Stimulated activated CD4-positive, alpha-beta T cell treated with anti-CD3 and anti-CD28 coated beads, Interleukin-4, amount 100 ng/mL, for 1 hour (primary cell): ENCODE data around the gene SRP68.

Experiments
- DNase-seq: peaks from one replicate; pipeline ENCODE4 v3.0.0-alpha.2; 2020

The SRP68 gene

DNA sequence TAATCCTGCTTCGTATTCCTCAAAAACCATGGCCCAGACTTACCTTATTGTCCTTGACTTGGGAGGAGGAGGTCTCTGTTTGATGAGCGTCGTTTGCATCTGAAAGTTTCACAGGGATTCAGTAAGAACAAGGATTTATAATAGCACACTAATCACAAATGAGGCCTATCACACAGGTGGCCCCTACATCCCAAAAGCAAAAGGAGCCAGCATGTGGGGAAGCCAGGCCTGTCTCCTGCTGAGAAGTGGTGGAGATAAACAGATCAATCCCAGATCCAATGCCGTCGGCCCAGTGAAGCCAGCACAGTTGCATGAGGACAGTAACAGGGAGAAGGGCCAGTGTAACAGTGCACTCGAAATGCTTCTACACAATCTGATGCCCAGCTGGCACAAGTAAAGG is 31.9 kb downstream of the SRP68 start:
- no peak for DNase-seq

DNA sequence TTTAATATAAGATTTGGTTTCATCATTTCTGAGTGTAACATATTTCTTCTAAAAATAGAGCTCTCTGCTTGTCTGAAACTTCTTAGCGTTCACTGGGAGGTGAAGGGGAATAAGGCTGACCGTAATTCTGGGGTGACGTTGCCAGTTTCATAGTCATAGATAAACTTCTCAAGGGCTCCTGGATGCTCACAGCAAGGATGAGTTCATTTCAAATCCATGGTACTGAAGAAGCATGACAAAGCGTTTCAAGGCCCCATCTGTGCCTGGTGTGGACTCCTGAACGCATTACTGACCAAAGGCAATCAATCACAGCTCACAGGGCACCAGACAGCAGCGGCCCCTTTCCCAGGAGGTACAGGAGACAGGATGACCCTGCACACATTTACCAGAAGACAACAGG is 33.2 kb downstream of the SRP68 start:
- no peak for DNase-seq

DNA sequence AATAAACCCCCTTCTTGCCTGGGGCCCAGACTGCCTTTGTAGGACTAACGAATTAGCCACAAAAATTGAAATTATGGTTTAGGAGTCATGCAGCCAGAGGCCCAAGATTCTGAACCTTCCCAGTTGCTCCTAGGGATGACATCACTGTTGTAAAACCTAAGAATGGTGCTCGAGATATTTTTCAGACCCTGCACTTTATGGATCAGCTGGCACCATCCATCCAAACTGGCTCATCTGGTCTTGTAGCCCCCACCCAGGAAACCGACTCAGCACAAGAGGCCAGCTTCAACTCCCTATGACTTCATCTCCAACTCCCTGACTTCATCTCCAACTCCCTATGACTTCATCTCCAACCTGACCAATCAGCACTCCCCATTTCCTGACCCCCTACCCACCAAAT is 34.3 kb downstream of the SRP68 start:
- DNase-seq, result no peak

DNA sequence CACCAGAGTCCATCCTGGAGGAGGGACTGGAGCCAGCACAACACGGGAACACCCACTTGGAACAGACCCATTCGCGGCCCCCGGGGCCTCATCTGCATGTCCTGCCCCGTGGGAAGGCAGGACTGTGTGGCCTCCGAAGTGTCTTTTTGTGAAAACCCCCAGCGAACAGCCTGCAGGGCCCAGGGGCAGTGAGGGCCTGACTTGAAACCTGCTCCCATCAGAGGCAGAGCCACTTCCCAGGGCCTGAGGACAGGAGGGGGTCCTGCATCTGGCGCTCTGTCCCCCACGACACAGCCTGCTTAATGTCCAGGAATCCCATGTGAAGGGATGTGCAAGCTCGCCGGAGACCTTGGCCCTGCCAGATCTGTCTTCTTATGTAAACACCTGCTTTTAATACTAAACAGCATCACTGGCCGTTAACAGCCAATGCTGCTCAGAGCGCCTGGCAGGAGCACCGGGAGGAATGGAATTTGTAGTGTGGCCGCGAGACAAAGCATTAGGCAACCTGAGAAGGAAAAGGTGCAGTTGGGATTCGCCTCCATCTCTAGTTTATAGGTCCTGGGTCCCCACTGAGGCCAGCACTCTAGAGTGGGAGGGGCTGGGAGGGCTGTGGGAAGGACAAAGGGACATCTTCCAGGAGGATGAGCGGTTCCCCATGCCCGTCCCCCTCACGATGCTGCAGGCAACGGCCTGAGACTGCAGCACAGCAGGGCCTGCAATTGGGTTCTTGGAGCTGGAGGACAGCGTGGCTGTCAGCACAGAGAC is 35.6 kb downstream of the SRP68 start:
- DNase-seq, result no peak

DNA sequence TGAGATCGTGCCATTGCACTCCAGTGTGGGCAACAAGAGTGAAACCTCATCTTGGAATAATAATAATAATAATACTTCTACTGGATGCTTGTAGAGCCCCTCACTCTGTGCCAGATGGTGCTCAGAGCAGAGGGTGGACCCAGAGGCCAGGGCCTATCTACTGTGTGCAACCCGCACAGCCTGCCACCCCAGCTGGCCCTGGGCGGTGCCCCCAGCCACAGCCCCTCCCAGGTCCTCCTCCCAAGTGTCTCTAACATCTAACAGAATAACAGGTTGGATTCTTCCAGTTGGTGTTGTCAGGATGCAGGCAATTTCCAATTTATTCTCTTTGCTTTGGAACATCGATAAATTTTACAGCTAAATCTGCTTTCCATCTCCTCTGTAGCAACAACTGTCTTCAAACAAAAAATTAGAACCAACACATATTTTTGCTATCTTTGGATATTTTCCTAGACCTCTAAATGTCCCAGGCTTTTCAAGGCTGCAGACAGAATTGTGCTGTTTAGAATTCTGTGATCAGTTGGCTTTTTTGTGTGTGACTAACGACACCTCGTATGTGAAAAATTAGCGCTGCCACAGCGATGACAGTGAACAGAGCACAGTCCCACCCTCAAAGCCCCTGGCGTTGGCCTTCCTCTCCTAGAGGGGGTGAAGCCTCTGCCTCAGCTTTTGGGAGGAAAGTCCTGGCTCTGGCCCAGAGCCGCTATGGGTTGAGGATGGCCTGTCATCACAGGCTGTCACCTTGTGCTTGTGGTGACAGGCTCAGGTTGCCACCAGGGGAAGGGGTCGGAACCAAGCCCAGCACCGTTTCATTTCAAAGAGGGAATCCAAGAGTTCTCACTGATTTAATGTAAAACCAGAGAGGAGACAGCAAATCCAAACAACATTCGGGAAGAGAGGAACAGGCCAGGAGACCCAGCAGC is 37.6 kb downstream of the SRP68 start:
- no peak for DNase-seq

DNA sequence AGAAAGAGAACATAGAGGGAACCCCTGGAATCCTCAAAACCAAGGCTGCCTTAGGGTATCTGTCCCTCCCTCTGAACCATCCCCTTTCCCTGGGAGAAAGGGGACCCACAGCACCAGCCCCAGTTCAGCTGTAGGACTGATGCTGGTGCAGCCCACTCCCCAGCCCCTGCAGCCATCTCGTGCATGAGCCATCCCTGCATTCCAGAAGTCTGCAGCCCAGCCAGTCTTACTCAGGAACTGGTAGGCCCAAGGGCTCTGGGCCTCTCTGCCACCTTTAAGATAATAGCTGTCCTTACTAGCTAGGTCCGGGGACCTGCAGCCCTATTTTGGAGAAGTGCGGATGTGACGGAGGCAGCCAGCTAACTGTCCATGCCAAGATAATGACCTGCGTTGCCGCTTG is 39.2 kb downstream of the SRP68 start:
- no peak for DNase-seq

DNA sequence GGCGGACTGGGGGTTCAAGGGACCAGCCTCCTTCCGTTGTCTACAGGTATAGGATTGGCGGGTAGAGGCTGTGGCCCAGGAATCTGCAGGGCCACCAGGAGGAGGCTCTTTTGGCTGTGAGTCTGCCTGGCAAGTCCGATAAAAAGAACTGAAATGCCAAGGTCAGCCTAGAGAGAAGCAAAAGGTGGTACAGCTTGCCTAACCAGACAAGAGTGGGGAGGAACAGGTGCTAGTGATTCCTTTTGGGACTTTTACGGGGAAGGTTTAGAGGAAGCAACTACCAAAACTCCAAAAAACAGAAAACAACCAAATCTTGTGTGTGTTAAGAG is 39.6 kb downstream of the SRP68 start:
- no peak for DNase-seq

DNA sequence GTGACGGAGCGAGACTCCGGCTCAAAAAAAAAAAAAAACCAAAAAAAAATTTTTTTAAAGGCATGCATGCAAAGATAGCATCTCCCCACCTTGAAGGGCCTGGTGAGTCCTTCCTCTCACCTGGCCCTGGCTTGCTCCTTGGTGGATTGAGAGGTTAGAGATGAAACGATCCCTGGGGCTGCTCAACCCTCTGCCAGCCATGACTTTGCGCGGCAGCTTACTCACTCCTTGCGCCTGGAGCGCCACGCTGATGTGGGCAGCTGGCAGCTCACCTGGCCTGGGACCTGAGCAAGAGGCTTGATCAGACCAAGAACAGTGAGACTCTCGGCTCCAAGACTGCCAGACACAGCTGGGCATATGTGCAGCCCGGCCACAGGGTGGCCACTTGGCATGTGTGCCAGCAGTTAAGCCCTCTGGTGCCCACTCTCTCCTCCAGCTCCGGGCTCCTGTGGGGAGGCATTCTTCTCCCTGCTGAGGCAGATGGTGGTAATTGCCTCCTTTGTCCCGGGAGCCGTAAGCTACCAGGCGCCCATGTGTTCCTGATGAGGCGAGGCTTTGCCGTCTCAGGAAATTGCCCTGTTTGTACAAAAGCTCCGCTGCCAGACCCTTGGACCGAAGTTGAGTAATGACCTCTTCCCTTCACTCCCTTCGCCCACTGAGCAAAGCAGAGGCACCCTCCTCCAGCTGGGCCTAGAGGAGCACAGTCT is 40.1 kb downstream of the SRP68 start:
- no peak for DNase-seq

DNA sequence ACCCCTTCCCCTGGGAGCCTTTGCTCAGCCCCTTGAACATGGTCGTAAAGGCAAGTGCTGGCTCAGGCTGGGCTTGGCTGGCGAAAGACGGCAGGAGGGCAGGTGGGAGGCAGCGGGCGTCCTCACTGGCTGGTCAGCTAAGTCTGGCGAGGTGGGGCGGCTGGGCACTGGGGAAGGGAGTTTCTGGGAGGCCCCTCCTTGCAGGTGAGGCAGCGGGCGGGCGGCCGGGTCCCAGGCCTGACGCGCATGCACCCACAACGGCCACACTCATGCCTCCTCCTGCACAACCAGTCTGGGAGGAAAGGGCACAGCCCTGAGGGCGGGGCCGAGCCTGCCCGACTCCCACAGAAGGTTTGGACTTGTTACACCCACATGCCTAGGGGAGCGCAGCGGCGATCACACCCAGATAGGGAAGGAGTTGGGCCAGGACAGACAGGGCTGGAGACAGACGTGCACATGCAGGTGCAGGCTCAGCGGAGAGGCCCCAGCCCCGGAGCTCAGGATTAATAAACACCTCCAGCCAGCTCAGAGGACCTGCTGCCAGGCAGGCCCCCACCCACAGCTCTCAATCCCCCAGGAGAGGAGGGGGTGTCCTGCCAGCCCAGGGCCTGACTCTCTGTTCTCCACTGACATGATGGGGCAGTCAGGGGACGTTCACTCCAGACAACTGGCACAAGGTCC is 45.0 kb downstream of the SRP68 start, which contains the start of gene EVPL:
Gene EVPL (minus strand): TSS at position 148 of the 681 bp plus-strand sequence. CDS start 108 bp downstream, at position 40.
- no peak for DNase-seq

DNA sequence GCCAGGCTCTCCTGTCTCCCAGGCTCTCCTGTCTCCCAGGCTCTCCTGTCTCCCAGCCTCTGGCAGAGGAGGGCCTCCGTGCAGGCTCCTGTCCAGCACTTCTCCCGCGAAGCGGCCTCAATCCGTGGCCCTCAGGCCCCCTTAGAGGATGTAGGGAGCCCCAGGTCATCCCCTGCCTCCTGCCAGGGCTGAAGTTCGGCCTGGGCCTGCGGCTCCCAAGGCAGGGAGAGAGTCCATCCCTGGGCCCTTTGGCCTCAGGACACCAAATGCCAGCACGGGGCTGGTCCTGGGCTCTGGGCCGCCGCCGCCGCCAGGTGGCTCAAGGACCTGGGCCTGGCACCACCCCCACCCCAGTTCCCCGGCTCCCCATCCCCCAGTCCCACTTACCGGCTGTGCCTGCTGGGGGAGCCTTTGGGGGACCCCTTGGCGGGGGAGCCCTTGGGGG is 45.6 kb downstream of the SRP68 start:
- no peak for DNase-seq

DNA sequence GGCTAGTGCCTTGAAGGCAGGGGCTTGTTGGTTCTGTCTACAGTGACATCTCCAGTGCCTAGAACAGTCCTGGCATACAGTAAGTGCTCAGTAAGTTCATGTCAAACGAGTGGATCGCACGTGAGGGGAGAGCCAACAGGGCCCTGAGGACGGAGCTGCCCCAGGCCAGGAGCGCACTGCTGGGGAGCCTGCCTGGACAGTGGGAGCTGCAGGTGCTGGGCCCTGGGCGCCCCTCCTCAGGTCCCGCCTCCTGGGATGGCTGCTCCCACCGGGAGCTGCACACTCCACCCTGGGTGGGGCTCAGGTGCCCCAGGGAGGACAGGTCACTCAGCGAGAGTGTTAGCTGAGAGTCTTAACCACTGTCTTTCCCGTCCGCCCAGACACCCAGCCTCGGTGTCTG is 47.0 kb downstream of the SRP68 start:
- DNase-seq, result no peak

DNA sequence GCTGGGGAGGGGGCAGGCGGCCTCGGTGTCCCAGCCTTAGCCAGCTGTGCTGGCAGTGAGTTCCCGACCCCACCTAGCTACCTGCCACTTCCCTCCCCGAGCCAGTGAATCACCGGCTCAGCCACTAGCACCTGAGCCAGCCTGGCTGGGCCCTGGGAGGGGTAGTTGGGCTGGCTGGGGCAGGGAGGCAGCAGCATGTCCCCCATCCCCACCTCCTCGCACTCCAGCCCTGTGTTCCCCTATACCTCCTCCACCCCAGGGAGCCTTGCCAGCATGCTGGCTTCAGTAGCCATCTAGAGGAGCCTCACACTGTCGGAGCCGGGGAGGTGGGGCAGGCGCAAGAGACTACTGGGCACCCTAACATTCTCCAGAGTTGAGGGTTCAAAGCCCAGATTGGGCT is 48.0 kb downstream of the SRP68 start:
- no peak for DNase-seq

DNA sequence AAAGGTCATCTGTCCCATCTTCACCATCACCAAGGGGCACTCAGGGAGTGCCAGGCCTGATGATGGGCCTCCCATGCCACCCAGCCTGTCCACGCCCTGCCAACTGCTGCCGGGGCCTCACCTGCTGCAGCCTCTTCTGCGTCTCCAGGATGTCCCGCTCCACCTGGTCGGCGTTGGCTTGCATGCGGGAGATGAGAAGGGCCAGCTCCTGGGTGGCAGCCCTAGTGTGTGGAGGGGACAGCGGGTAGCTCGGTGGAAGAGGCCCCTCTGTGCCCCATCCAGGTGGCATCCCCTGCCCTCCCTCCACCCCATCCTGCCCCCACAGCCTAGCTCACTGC is 48.4 kb downstream of the SRP68 start:
- no peak for DNase-seq

DNA sequence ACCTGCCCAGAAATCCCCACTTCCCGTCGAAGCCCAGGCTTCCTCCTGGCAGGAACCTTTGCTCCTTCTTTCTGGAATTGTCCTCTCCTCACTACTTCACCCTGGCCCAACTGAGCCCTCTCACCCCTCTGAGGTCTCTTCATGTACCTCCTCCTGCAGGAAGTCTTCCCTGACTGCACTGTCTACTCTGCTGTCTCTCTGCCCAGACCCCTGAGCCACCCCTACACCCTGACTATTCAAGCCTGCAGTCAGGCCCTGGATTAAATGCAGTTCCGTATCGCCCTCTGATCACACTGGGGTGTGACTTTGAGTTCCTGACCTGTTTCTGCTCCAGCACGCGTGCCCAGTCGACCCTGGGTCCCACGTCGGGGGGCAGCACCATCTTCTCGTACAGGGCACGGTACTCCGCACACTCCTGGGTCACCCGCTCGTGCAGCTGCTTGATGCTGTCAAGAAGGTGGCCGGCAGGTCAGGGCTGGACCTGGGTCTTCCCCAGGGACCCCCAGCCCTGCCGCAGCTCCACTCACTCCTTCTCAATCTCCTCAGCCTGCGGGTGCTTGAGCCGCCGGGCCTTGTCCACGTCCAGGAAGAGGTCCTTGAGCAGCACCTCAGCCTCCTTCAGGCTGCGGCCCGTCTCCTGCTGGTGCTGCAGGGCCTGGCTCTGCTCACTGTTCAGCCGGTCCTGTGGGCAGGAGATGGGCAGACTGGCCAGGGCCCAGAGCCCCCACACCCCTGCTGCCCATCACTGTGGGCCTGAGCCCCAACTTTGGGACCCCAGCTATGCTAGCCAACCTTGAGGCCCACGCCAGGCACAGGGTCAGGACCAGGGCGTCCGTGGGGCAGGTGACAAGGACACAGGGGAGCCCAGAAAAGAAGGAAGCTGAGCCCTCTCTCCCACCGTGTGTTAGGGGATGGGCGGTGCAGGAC is 49.1 kb downstream of the SRP68 start:
- DNase-seq, result no peak

DNA sequence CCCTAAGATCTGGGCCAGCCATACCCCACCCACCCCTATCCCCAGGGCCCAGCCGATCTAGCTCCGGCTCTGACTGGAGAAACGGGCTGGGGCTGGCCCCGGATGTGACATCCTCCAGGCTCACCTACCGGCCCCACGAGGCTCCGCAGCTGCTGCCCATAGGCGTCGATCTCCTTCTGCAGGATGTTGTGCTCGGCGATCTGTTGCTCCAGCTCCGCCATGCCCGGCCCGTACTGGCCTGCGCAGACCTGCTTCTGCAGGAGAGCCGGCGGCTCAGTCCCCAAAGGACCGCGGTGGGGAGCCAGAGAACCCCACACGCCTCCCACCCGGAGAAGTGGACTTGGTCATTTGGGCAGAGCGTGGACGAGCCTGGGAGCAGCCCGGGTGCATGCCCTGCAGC is 50.0 kb downstream of the SRP68 start:
- DNase-seq, result no peak

DNA sequence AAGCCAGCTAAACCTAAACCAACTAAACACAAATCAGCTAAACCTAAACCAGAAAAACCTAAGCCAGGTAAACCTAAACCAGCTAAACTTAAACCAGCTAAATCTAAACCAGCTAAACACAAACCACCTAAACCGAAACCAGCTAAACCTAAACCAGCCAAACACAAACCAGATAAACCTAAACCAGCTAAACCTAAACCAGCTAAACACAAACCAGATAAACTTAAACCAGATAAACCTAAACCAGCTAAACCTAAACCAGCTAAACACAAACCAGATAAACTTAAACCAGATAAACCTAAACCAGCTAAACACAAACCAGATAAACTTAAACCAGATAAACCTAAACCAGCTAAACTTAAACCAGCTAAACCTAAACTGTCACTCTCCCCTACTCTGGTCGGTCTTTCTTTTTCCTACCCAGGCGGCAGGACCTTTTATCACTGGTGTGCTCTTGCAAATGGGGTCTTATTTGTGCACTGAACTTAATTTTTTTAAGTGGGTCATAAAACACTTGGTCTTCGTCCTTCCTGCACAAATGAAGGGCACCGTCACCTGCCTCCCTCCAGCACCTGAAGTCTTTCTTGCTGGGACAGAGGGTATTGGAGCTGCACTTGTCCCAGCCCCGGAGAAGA is 52.4 kb downstream of the SRP68 start:
- DNase-seq, result no peak

DNA sequence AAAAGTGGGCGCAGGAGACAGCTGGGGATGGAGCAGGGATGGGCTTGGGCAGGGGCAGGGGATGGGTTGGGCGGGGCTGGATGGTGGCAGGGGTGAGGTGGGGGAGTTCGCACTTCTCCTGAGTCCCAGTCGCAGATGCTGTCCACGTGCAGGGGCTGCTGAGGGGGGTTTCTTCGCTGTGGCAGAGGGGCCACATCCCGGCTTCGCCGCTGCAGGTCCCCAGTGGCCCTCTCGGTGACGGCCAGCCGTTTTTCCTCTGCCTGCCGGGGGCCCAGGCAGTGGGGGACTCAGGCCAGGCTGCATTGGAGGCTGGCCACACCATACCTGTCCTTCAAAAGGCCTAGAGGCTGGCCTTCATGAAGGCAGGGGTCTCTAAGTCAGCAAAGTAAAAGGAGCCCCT is 53.5 kb downstream of the SRP68 start:
- DNase-seq, result no peak

DNA sequence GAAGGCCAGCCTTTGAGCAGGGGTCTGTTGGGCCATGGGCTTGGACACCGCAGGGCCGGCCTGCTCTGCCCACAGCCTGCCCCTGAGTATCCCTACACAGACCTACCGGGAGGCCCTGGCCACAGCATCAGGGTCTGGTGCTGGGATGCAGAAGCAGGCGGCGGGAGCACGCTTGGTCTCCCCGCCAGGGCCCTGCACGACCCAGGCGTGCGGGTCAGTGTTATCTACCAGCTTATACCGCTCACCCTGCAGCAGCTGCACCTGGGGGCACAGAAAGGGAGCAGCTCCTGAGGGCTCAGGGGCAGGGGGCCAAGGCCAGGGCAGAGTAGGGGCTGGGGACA is 54.0 kb downstream of the SRP68 start:
- DNase-seq, result no peak

DNA sequence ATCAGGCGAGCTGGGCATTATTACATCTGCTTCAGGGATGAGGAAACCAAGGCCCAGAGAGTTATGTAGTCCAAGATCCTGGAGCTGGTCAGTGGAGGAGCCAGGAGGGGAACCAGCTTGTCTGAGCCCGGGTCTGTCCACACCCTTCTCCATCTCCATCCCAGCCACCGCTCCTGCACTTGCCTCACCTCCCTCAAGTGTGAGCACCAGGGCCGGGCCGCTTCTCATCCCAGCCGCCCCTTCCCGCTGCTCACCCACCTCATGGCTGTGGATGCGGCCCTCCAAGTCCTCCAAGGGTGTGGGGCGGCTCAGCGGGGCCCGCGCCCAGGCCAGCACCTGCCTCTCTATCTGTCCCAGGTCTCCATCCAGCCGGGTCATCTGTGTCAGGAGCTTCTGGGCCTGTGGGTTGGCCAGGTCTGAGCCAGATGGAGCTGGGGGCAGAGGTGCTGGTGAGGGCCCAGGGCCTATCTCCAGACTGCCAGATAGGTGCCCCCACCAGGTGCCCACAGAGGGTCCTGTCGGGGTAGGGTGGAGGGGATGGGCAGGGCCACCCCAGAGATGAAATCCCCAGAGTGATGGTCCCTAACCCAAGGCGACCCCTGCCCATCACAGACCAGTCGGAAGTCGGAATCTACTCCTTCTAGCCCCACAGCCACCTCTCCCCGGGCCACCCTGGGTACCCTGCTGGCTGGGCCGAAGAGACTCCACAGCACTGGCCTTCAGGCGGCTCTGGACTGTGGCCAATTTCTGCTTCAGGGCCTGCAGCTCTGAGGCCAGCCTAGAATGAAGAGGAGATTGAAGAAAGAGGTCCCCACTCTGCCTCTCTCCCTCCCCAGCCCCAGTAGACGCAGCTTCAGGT is 54.6 kb downstream of the SRP68 start:
- DNase-seq, result no peak

DNA sequence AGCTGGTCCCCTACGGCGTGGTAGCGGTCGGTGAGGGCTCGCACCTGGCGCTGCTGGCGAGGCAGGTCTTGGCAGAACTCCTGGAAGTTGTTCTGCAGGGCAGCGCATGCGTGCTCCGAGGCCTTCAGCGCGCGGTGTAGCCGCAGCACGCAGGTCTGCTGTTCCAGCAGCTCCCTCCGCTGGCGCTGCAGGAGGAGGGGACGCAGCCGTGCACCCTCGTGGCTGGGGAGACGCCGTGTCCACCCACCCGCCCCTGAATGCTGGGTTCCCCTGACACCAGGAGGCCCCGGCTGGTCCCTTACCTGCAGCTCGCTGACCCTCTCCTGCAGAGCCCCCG is 57.4 kb downstream of the SRP68 start:
- no peak for DNase-seq
